Uterus (tissue), 2 donors: ENCODE results near the gene CDH12.

Experiments
- CTCF ChIP-seq, 4 experiments: fragments of 200-600 bp in 2 of 4; fragments of 450-650 bp in 2 of 4; sonication (generic) in 2 of 4; IDR thresholded peaks; one replicate each; pipeline ENCODE4 v1.5.1; 2016 to 2019; ENCODE audit warnings: antibody characterized with exemption in 4 of 4, mild to moderate bottlenecking in 2 of 4, moderate library complexity in 1 of 4
- POLR2A ChIP-seq, 2 donors: fragments of 450-650 bp; IDR thresholded peaks; one replicate each; pipeline ENCODE4 v1.6.1; 2016; ENCODE audit warnings: antibody characterized with exemption in 2 of 2, mild to moderate bottlenecking in 1 of 2, moderate library complexity in 1 of 2

GRCh38 chr5:22354956-22355355 is 498.2 kb downstream of the CDH12 start:
- TF ChIP-seq CTCF (IDR thresholded peaks at IDR 0.05) (no peak), POLR2A (IDR thresholded peaks at IDR 0.05) (no peak)
